ENCODE results near the gene TRPV2. TPM values are rescaled to one million over a fixed set of nuclear protein-coding genes. Genes with fewer than 3 reads are reported as not detected.

The TRPV2 gene
- total and polyA plus RNA-seq, 4 donors = 12.6 to 105 (median 45.7) TPM

GRCh38 chr17:16465052-16465312 is 49.6 kb downstream of the TRPV2 start:
- no peak for ATAC-seq (ENCODE audit: insufficient read depth, low FRiP score)
- no peak overlapping the region for H3K27ac ChIP-seq (ENCODE audit: low read depth in 1 of 2, low read length in 1 of 2)
- peaks cover 0 to 1% (median 0%) of the 10 kb centered on the region in 4 donors for H3K36me3 ChIP-seq (ENCODE audit: control insufficient read depth in 4 of 4, insufficient read depth in 4 of 4, low read length in 4 of 4)
- H3K4me1 ChIP-seq (ENCODE audit: control insufficient read depth in 5 of 5, insufficient read depth in 5 of 5, low read length in 5 of 5) = peaks cover 0 to 9% (median 4%) of the 10 kb centered on the region in 5 donors
- no peak for DNase-seq
- H3K9ac ChIP-seq (ENCODE audit: insufficient read depth in 1 of 2, low read length in 2 of 2) = no peak overlapping the region
- H3K27me3 ChIP-seq (ENCODE audit: control insufficient read depth in 3 of 3, insufficient read depth in 3 of 3, low read length in 2 of 3) = no peaks in the 10 kb centered on the region
- TF ChIP-seq CTCF (IDR thresholded peaks at IDR 0.05; ENCODE audit: control extremely low read depth, extremely low read depth) = no peak
- WGBS, 2 donors = 97 to 100% methylated on average over 3 of the region's 3 CpGs
- H3K9me3 ChIP-seq (ENCODE audit: control insufficient read depth in 4 of 4, insufficient read depth in 3 of 4, low read length in 3 of 4) = no peaks in the 10 kb centered on the region
- H3K4me3 ChIP-seq = no peak overlapping the region

- Histone ChIP-seq H3K27ac (ENCODE audit: low read depth in 1 of 2, low read length in 1 of 2) (no peak overlapping the region), H3K9ac (ENCODE audit: insufficient read depth in 1 of 2, low read length in 2 of 2) (no peak overlapping the region), H3K4me1 (ENCODE audit: control insufficient read depth in 5 of 5, insufficient read depth in 5 of 5, low read length in 5 of 5) (peaks cover 0 to 9% (median 4%) of the 10 kb centered on the region in 5 donors), H3K4me3 (no peak overlapping the region), H3K9me3 (ENCODE audit: control insufficient read depth in 4 of 4, insufficient read depth in 3 of 4, low read length in 3 of 4) (no peaks in the 10 kb centered on the region), H3K27me3 (ENCODE audit: control insufficient read depth in 3 of 3, insufficient read depth in 3 of 3, low read length in 2 of 3) (no peaks in the 10 kb centered on the region), H3K36me3 (ENCODE audit: control insufficient read depth in 4 of 4, insufficient read depth in 4 of 4, low read length in 4 of 4) (peaks cover 0 to 1% (median 0%) of the 10 kb centered on the region in 4 donors)
- no peak for ATAC-seq (ENCODE audit: insufficient read depth, low FRiP score)
- TF ChIP-seq CTCF (IDR thresholded peaks at IDR 0.05; ENCODE audit: control extremely low read depth, extremely low read depth) = no peak
- WGBS, 2 donors = 63 to 82% methylated on average over 4 of the region's 4 CpGs
- no peak for DNase-seq
These were observed 50.5 kb downstream of the TRPV2 start for GRCh38 chr17:16465861-16466338.

GRCh38 chr17:16466407-16466806 is 51.0 kb downstream of the TRPV2 start:
- Histone ChIP-seq H3K36me3 (ENCODE audit: control insufficient read depth in 4 of 4, insufficient read depth in 4 of 4, low read length in 4 of 4) (peaks cover 0 to 1% (median 0%) of the 10 kb centered on the region in 4 donors), H3K4me1 (ENCODE audit: control insufficient read depth in 5 of 5, insufficient read depth in 5 of 5, low read length in 5 of 5) (peaks cover 0 to 9% (median 4%) of the 10 kb centered on the region in 5 donors), H3K27me3 (ENCODE audit: control insufficient read depth in 3 of 3, insufficient read depth in 3 of 3, low read length in 2 of 3) (no peaks in the 10 kb centered on the region), H3K9ac (ENCODE audit: insufficient read depth in 1 of 2, low read length in 2 of 2) (no peak overlapping the region), H3K27ac (ENCODE audit: low read depth in 1 of 2, low read length in 1 of 2) (no peak overlapping the region), H3K9me3 (ENCODE audit: control insufficient read depth in 4 of 4, insufficient read depth in 3 of 4, low read length in 3 of 4) (no peaks in the 10 kb centered on the region), H3K4me3 (no peak overlapping the region)
- DNase-seq = no peak
- TF ChIP-seq CTCF (IDR thresholded peaks at IDR 0.05; ENCODE audit: control extremely low read depth, extremely low read depth) = no peak
- no peak for ATAC-seq (ENCODE audit: insufficient read depth, low FRiP score)
- WGBS, 2 donors = 85 to 88% methylated on average over 9 of the region's 9 CpGs

GRCh38 chr17:16467044-16467443 is 51.7 kb downstream of the TRPV2 start:
- Histone ChIP-seq H3K4me1 (ENCODE audit: control insufficient read depth in 5 of 5, insufficient read depth in 5 of 5, low read length in 5 of 5) (peaks cover 0 to 10% (median 4%) of the 10 kb centered on the region in 5 donors), H3K36me3 (ENCODE audit: control insufficient read depth in 4 of 4, insufficient read depth in 4 of 4, low read length in 4 of 4) (peaks cover 0 to 1% (median 0%) of the 10 kb centered on the region in 4 donors), H3K4me3 (no peak overlapping the region), H3K27ac (ENCODE audit: low read depth in 1 of 2, low read length in 1 of 2) (no peak overlapping the region), H3K27me3 (ENCODE audit: control insufficient read depth in 3 of 3, insufficient read depth in 3 of 3, low read length in 2 of 3) (no peaks in the 10 kb centered on the region), H3K9ac (ENCODE audit: insufficient read depth in 1 of 2, low read length in 2 of 2) (no peak overlapping the region), H3K9me3 (ENCODE audit: control insufficient read depth in 4 of 4, insufficient read depth in 3 of 4, low read length in 3 of 4) (no peaks in the 10 kb centered on the region)
- no peak for TF ChIP-seq CTCF (IDR thresholded peaks at IDR 0.05; ENCODE audit: control extremely low read depth, extremely low read depth)
- no peak for DNase-seq
- 95 to 97% methylated on average over 6 of the region's 6 CpGs for WGBS, 2 donors
- ATAC-seq (ENCODE audit: insufficient read depth, low FRiP score) = no peak
